ENCODE results near the gene LDLR. TPM values are rescaled to one million over a fixed set of nuclear protein-coding genes. Genes with fewer than 3 reads are reported as not detected.

LDLR gene
- total and polyA plus RNA-seq, 2 donors (not counting 1 experiment from before 2014, with no cell fraction given), result 1.8 to 4.8 TPM

- peaks cover 14% of the 10 kb centered on the region for H3K27me3 Mint-ChIP-seq
- DNase-seq (no peak), ATAC-seq (ENCODE audit: low read depth) (no peak)
- CTCF ChIA-PET, result interaction anchor here (0.6 kb wide), 1 partner anchor 41 kb away, joined by 4 read pairs; no protein-coding TSS in a partner anchor
- WGBS (ENCODE audit: insufficient coverage), result 88% methylated on average over 9 of the region's 12 CpGs
- H3K27ac Mint-ChIP-seq, result no peak overlapping the region
- no peak for TF ChIP-seq CTCF (IDR thresholded peaks at IDR 0.05)
- TF ChIP-seq EZH2 (IDR thresholded peaks at IDR 0.05; ENCODE audit: borderline replicate concordance, insufficient read depth, low read depth, low read length, poor library complexity, severe bottlenecking), result no peak
- Histone ChIP-seq H3K27ac (ENCODE audit: low read length in 2 of 2) (no peak overlapping the region), H2AFZ (ENCODE audit: insufficient read depth, low read depth, low read length, poor library complexity, severe bottlenecking) (no peak overlapping the region), H3K4me1 (ENCODE audit: control insufficient read depth in 2 of 2, insufficient read depth in 2 of 2, low read length in 2 of 2) (peaks cover 16 to 18% of the 10 kb centered on the region in 2 donors), H3K36me3 (replicated peaks in 1 of 2; ENCODE audit: control extremely low read depth in 1 of 2, control insufficient read depth in 1 of 2, extremely low read depth in 1 of 2, insufficient read depth in 2 of 2, low read length in 1 of 2) (peaks cover 0 to 2% of the 10 kb centered on the region in 2 experiments), H3K9me3 (ENCODE audit: control extremely low read depth in 1 of 3, control insufficient read depth in 2 of 3, insufficient read depth in 1 of 3, low read length in 2 of 3) (peaks cover 0 to 44% (median 10%) of the 10 kb centered on the region in 3 donors), H3K4me3 (ENCODE audit: control extremely low read depth in 1 of 5, extremely low read depth in 1 of 5, insufficient read depth in 1 of 5, low read depth in 2 of 5, low read length in 4 of 5) (no peak overlapping the region), H3K9ac (ENCODE audit: low read length) (no peak overlapping the region), H3K79me2 (ENCODE audit: control insufficient read depth, insufficient read depth, low read length) (peaks cover 3% of the 10 kb centered on the region), H3K27me3 (replicated peaks in 1 of 4; ENCODE audit: control extremely low read depth in 1 of 4, control insufficient read depth in 3 of 4, insufficient read depth in 4 of 4, low read length in 3 of 4) (peaks cover 0 to 24% (median 6%) of the 10 kb centered on the region in 4 experiments), H3K4me2 (replicated peaks; ENCODE audit: low read depth, low read length, poor library complexity, severe bottlenecking) (no peak overlapping the region), H4K20me1 (ENCODE audit: control insufficient read depth, insufficient read depth, low read length, poor library complexity, severe bottlenecking) (no peaks in the 10 kb centered on the region)
- POLR2A ChIA-PET, result interaction anchor here (0.6 kb wide), 1 partner anchor 31 kb away, joined by 7 read pairs; no protein-coding TSS in a partner anchor
- H3K9me3 Mint-ChIP-seq (ENCODE audit: insufficient read depth), result peaks cover 2% of the 10 kb centered on the region
- intact Hi-C loops (cut with micrococcal nuclease), result no loop called here
- no peak overlapping the region for H3K4me3 Mint-ChIP-seq
- peaks cover 13% of the 10 kb centered on the region for H3K4me1 Mint-ChIP-seq
Observed at GRCh38 chr19:11100049-11100448, 10.8 kb downstream of the LDLR start.

GRCh38 chr19:11101057-11101456 lies 11.8 kb downstream of the LDLR start:
- Mint-ChIP-seq H3K27me3 (peaks cover 12% of the 10 kb centered on the region), H3K4me3 (no peak overlapping the region), H3K27ac (no peak overlapping the region), H3K9me3 (ENCODE audit: insufficient read depth) (peaks cover 2% of the 10 kb centered on the region), H3K4me1 (peaks cover 6% of the 10 kb centered on the region)
- Histone ChIP-seq H3K9me3 (ENCODE audit: control extremely low read depth in 1 of 3, control insufficient read depth in 2 of 3, insufficient read depth in 1 of 3, low read length in 2 of 3) (peaks cover 0 to 36% (median 10%) of the 10 kb centered on the region in 3 donors), H3K36me3 (replicated peaks in 1 of 2; ENCODE audit: control extremely low read depth in 1 of 2, control insufficient read depth in 1 of 2, extremely low read depth in 1 of 2, insufficient read depth in 2 of 2, low read length in 1 of 2) (peaks cover 0 to 2% of the 10 kb centered on the region in 2 experiments), H3K4me3 (ENCODE audit: control extremely low read depth in 1 of 5, extremely low read depth in 1 of 5, insufficient read depth in 1 of 5, low read depth in 2 of 5, low read length in 4 of 5) (no peak overlapping the region), H2AFZ (ENCODE audit: insufficient read depth, low read depth, low read length, poor library complexity, severe bottlenecking) (no peak overlapping the region), H3K27ac (ENCODE audit: low read length in 2 of 2) (no peak overlapping the region), H3K4me1 (ENCODE audit: control insufficient read depth in 2 of 2, insufficient read depth in 2 of 2, low read length in 2 of 2) (peaks cover 6 to 8% of the 10 kb centered on the region in 2 donors), H3K4me2 (replicated peaks; ENCODE audit: low read depth, low read length, poor library complexity, severe bottlenecking) (no peak overlapping the region), H3K27me3 (replicated peaks in 1 of 4; ENCODE audit: control extremely low read depth in 1 of 4, control insufficient read depth in 3 of 4, insufficient read depth in 4 of 4, low read length in 3 of 4) (peaks cover 0 to 18% (median 3%) of the 10 kb centered on the region in 4 experiments), H3K9ac (ENCODE audit: low read length) (no peak overlapping the region), H3K79me2 (ENCODE audit: control insufficient read depth, insufficient read depth, low read length) (peaks cover 3% of the 10 kb centered on the region), H4K20me1 (ENCODE audit: control insufficient read depth, insufficient read depth, low read length, poor library complexity, severe bottlenecking) (no peaks in the 10 kb centered on the region)
- POLR2A ChIA-PET, result no interaction called here
- TF ChIP-seq CTCF (IDR thresholded peaks at IDR 0.05) (no peak), EZH2 (IDR thresholded peaks at IDR 0.05; ENCODE audit: borderline replicate concordance, insufficient read depth, low read depth, low read length, poor library complexity, severe bottlenecking) (no peak)
- no peak for DNase-seq
- CTCF ChIA-PET, result no interaction called here
- 100% methylated on average over 5 of the region's 5 CpGs for WGBS (ENCODE audit: insufficient coverage)
- intact Hi-C loops (cut with micrococcal nuclease), result no loop called here
- ATAC-seq (ENCODE audit: low read depth), result no peak
